OCI-LY3 (cell line): Measurements from ENCODE around the gene PRIMA1.

ENCODE experiments used
- H2AFZ ChIP-seq: fragments of 200-600, 300-600 bp; shearing (Covaris generic); 2 replicates; pipeline ENCODE4 v1.6.0; 2014; ENCODE audit warnings: antibody characterized with exemption, low read depth, low read length
- H3K27ac ChIP-seq: fragments of 200-600, 300-600 bp; sonication (generic); 2 replicates; pipeline ENCODE4 v1.5.1; 2014; ENCODE audit warnings: mild to moderate bottlenecking, low read length, moderate library complexity, mixed read lengths
- H3K27me3 ChIP-seq: fragments of 200-600, 300-600 bp; sonication (generic); 2 replicates; pipeline ENCODE4 v1.6.1; 2014; ENCODE audit warnings: low read depth, low read length, mixed read lengths
- H3K36me3 ChIP-seq: fragments of 200-600, 300-600 bp; sonication (generic); replicated peaks from 2 replicates; pipeline ENCODE3; 2014; ENCODE audit warnings: low read depth, low read length, mixed read lengths
- H3K4me1 ChIP-seq: fragments of 300-600, 200-600 bp; sonication (generic); 2 replicates; pipeline ENCODE4 v1.6.1; 2014; ENCODE audit warnings: low read length, mixed read lengths
- H3K4me2 ChIP-seq: fragments of 200-600, 300-600 bp; sonication (generic); 2 replicates; pipeline ENCODE4 v1.6.1; 2014; ENCODE audit warnings: low read length, mixed read lengths
- H3K4me3 ChIP-seq: fragments of 300-600, 200-600 bp; sonication (generic); 2 replicates; pipeline ENCODE4 v1.5.1; 2014; ENCODE audit warnings: antibody characterized with exemption, mild to moderate bottlenecking, low read length, moderate library complexity
- H3K79me2 ChIP-seq: fragments of 300-600, 200-600 bp; shearing (Covaris generic); 2 replicates; pipeline ENCODE4 v1.6.1; 2014; ENCODE audit warnings: mild to moderate bottlenecking, low read length, mixed read lengths
- H3K9ac ChIP-seq: fragments of 300-600, 200-600 bp; shearing (Covaris generic); 2 replicates; pipeline ENCODE4 v1.6.0; 2014; ENCODE audit warnings: mild to moderate bottlenecking, low read length, moderate library complexity
- H3K9me3 ChIP-seq: fragments of 200-600, 300-600 bp; shearing (Covaris generic); 2 replicates; pipeline ENCODE4 v1.6.1; 2014; ENCODE audit warnings: low read length, mixed read lengths; ENCODE audit not compliant: insufficient read depth
- H4K20me1 ChIP-seq: fragments of 200-600, 300-600 bp; sonication (generic); 2 replicates; pipeline ENCODE4 v1.6.1; 2016; ENCODE audit warnings: low read length, mixed read lengths; ENCODE audit not compliant: insufficient read depth
- EZH2phosphoT487 ChIP-seq: fragments of 200-600 bp; shearing (Covaris generic); IDR thresholded peaks from 2 replicates; pipeline ENCODE4 v1.6.1; 2018; ENCODE audit warnings: antibody characterized with exemption, mixed run types, low read depth
- TF ChIP-seq, protein P1 (sequence below): fragments of 200-600, 300-600 bp; sonication (generic); IDR thresholded peaks from 2 replicates; pipeline ENCODE4 v1.5.1; 2014; ENCODE audit warnings: antibody characterized with exemption, low read length, low read depth

Gene PRIMA1

GRCh38 chr14:93799989-93800921 lies 12.0 kb upstream of the PRIMA1 start:
- no peaks in the 10 kb centered on the region for H3K36me3 ChIP-seq
- no peaks in the 10 kb centered on the region for H3K9me3 ChIP-seq
- H3K4me3 ChIP-seq = no peak overlapping the region
- H4K20me1 ChIP-seq = no peaks in the 10 kb centered on the region
- H2AFZ ChIP-seq = no peak overlapping the region
- H3K79me2 ChIP-seq = no peaks in the 10 kb centered on the region
- peaks cover 34% of the 10 kb centered on the region for H3K27me3 ChIP-seq
- no peak overlapping the region for H3K9ac ChIP-seq
- no peak for TF ChIP-seq EZH2phosphoT487
- TF ChIP-seq, protein P1, sequence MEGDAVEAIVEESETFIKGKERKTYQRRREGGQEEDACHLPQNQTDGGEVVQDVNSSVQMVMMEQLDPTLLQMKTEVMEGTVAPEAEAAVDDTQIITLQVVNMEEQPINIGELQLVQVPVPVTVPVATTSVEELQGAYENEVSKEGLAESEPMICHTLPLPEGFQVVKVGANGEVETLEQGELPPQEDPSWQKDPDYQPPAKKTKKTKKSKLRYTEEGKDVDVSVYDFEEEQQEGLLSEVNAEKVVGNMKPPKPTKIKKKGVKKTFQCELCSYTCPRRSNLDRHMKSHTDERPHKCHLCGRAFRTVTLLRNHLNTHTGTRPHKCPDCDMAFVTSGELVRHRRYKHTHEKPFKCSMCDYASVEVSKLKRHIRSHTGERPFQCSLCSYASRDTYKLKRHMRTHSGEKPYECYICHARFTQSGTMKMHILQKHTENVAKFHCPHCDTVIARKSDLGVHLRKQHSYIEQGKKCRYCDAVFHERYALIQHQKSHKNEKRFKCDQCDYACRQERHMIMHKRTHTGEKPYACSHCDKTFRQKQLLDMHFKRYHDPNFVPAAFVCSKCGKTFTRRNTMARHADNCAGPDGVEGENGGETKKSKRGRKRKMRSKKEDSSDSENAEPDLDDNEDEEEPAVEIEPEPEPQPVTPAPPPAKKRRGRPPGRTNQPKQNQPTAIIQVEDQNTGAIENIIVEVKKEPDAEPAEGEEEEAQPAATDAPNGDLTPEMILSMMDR = no peak
- H3K4me2 ChIP-seq = no peak overlapping the region
- no peak overlapping the region for H3K27ac ChIP-seq
- no peaks in the 10 kb centered on the region for H3K4me1 ChIP-seq

DNA sequence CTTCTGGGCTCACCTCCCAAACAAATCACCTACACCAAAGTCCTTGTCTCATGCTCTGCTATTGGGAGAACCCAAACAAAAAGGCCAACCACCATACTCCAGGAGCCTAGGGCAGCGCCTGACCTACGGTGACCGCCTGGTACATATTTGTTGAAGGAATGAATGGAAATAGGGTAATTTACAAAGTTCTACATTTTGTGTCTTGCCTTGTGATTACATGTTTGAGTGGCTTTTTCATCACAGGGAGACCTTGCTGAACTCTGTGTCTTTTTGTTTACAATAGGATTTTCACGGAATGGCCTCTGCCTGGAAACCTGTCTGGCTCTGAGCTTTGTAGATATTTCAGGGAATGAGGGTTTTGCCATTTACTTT lies 11.3 kb upstream of the PRIMA1 start:
- H2AFZ ChIP-seq = no peak overlapping the region
- H3K4me1 ChIP-seq = no peaks in the 10 kb centered on the region
- H3K27me3 ChIP-seq = peaks cover 34% of the 10 kb centered on the region
- H4K20me1 ChIP-seq = no peaks in the 10 kb centered on the region
- H3K9ac ChIP-seq = no peak overlapping the region
- TF ChIP-seq, protein P1 = no peak
- no peak for TF ChIP-seq EZH2phosphoT487
- H3K27ac ChIP-seq = no peak overlapping the region
- no peaks in the 10 kb centered on the region for H3K79me2 ChIP-seq
- H3K4me2 ChIP-seq = no peak overlapping the region
- H3K9me3 ChIP-seq = no peaks in the 10 kb centered on the region
- H3K4me3 ChIP-seq = no peak overlapping the region
- no peaks in the 10 kb centered on the region for H3K36me3 ChIP-seq

DNA sequence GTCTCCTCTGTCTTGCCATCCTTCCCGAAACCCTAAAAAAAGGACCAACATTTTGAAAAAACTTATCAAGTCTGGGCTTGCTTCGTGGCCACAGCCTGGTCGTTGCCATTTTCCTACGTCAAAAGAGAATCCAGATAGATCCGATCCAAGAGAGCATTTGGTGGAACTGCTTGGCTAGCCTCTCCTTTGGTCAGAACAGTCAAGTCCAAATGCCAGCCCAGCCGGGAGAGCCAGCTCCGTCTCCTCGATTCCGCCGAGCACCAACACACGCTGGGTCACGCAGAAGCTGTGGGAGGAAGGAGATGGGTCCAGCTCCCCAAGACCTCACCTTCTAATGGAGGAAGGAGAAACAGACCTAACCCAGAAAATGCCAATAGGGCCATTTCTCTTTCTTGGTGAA lies 9.3 kb upstream of the PRIMA1 start:
- Histone ChIP-seq H3K9me3 (no peaks in the 10 kb centered on the region), H3K36me3 (no peaks in the 10 kb centered on the region), H3K4me3 (no peak overlapping the region), H3K27ac (no peak overlapping the region), H2AFZ (no peak overlapping the region), H3K4me1 (no peaks in the 10 kb centered on the region), H3K9ac (no peak overlapping the region), H3K79me2 (no peaks in the 10 kb centered on the region), H3K4me2 (no peak overlapping the region), H3K27me3 (peaks cover 34% of the 10 kb centered on the region), H4K20me1 (no peaks in the 10 kb centered on the region)
- TF ChIP-seq, protein P1 = no peak
- no peak for TF ChIP-seq EZH2phosphoT487

GRCh38 chr14:93797071-93797470 lies 8.8 kb upstream of the PRIMA1 start:
- TF ChIP-seq, protein P1 = no peak
- no peak for TF ChIP-seq EZH2phosphoT487

More at GRCh38 chr14:93797071-93797470, 8.8 kb upstream of the PRIMA1 start:
- Histone ChIP-seq H4K20me1 (no peaks in the 10 kb centered on the region), H3K79me2 (no peaks in the 10 kb centered on the region), H3K36me3 (no peaks in the 10 kb centered on the region), H3K4me3 (no peak overlapping the region), H3K27me3 (peaks cover 34% of the 10 kb centered on the region), H3K27ac (no peak overlapping the region), H3K9ac (no peak overlapping the region), H3K4me2 (no peak overlapping the region), H3K4me1 (no peaks in the 10 kb centered on the region), H2AFZ (no peak overlapping the region), H3K9me3 (no peaks in the 10 kb centered on the region)
